ENCODE data around the gene PRKCI.
"Not testable (repeated sequence)": the region's sequence is repeated elsewhere in the genome, so short reads cannot be mapped to it uniquely, and the experiment has no call there.

The PRKCI gene

DNA sequence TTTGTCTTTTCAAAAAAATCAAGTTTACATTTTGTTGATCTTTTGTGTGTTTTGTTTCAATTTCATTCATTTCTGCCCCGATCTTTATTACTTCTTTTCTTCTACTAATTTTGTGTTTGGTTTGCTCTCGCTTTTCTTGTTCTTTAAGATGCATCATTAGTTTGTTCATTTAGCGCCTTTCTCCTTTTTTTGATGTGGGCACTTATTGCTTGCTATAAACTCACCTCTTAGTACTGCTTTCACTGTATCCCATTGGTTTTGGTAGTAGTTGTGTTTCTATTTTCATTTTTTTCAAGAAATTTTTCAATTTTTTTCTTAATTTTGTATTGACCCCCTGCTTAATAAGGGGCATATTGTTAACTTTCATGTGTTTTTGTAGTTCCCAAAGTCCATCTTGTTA lies 34.4 kb downstream of the PRKCI start:
- Mint-ChIP-seq H3K27ac (peak overlapping the region; percentile 85 to 86), H3K4me3 (peak overlapping the region; percentile 21 to 60), H3K9me3 (peaks cover 17 to 28% of the 10 kb centered on the region in 2 donors), H3K27me3 (no peaks in the 10 kb centered on the region), H3K4me1 (peaks cover 47% of the 10 kb centered on the region)
- ATAC-seq: peak; percentile 68
- DNase-seq: no peak

GRCh38 chr3:170257145-170257544 lies 34.9 kb downstream of the PRKCI start:
- no peaks in the 10 kb centered on the region for H3K27me3 Mint-ChIP-seq
- peak; percentile 15 to 50 for DNase-seq
- peaks cover 17 to 28% of the 10 kb centered on the region in 2 donors for H3K9me3 Mint-ChIP-seq
- peaks cover 47% of the 10 kb centered on the region for H3K4me1 Mint-ChIP-seq
- peak overlapping the region; percentile 29 to 86 for H3K27ac Mint-ChIP-seq
- H3K4me3 Mint-ChIP-seq: peak overlapping the region; percentile 17 to 60
- peak; percentile 88 for ATAC-seq

DNA sequence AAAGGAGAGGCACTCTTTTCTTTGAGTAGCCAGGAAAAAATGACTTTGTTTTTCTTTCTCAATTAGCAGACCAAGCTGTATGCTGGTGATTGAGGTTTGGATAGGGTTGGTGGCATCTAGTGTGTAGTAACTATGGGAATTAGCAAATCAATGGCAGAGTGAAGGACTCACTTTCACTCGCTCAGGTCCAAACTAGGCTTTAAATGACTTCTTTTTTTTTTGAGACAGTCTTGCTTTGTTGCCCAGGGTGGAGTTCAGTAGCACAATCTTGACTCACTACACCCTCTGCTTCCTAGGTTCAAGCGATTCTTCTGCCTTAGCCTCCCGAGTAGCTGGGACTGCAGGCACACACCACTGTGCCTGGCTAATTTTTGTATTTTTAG lies 35.9 kb downstream of the PRKCI start:
- ATAC-seq: peak; percentile 37
- no peaks in the 10 kb centered on the region for H3K27me3 Mint-ChIP-seq
- peaks cover 17 to 22% of the 10 kb centered on the region in 2 donors for H3K9me3 Mint-ChIP-seq
- peak overlapping the region; percentile 60 to 70 for H3K4me3 Mint-ChIP-seq
- no peak for DNase-seq
- peak overlapping the region; percentile 72 to 87 for H3K27ac Mint-ChIP-seq
- H3K4me1 Mint-ChIP-seq: peaks cover 47% of the 10 kb centered on the region

DNA sequence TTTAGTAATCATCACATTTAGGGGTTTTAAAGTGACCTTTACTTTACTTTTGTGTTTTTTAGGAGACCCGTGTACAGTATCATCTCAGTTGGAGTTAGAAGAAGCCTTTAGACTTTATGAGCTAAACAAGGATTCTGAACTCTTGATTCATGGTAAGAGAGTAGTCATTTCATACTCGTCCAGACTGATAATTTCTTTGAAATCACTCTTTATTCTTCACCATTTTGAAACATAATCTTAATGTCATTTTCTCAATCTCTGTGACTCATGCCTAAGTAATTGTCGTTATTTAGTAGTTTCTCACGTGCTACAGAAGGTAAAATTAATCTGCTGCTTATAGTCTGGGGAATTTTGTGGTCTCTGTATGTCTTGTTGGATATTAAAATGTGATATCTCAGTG lies 37.7 kb downstream of the PRKCI start:
- Mint-ChIP-seq H3K4me3 (no peak overlapping the region), H3K27me3 (no peaks in the 10 kb centered on the region), H3K4me1 (peaks cover 47% of the 10 kb centered on the region), H3K9me3 (peaks cover 17 to 18% of the 10 kb centered on the region in 2 donors), H3K27ac (no peak overlapping the region)
- ATAC-seq: peak; percentile 19
- no peak for DNase-seq

- DNase-seq: no peak
- H3K9me3 Mint-ChIP-seq: no peaks in the 10 kb centered on the region
- H3K4me3 Mint-ChIP-seq: no peak overlapping the region
- H3K27ac Mint-ChIP-seq: no peak overlapping the region
- no peaks in the 10 kb centered on the region for H3K27me3 Mint-ChIP-seq
- H3K4me1 Mint-ChIP-seq: no peaks in the 10 kb centered on the region
- ATAC-seq: no peak
These were observed 45.6 kb downstream of the PRKCI start for GRCh38 chr3:170267793-170268192.

DNA sequence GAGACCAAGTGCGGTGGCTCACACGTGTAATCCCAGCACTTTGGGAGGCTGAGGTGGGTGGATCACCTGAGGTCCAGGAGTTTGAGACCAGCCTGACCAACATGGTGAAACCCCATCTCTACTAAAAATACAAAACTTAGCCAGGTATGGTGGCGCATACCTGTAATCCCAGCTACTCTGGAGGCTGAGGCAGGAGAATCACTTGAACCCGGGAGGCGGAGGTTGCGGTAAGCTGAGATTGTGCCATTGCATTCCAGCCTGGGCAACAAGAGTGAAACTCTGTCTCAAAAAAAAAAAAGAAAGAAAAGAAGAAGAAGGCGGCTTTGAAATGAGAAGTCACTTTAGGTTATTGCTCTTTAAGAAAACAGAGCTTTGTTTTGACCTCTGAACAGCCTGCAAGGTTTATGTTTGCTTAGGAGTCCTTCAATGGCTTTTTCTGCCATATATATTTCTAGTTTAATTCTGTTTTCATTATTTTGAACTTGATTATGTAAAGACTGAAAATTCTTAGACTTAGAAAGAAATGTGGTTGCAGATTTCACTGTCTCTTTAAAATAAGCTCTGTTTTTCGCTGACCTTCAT lies 47.5 kb downstream of the PRKCI start:
- not testable (repeated sequence) for H3K27me3 Mint-ChIP-seq, H3K4me1 Mint-ChIP-seq, ATAC-seq, H3K4me3 Mint-ChIP-seq, H3K27ac Mint-ChIP-seq, DNase-seq, H3K9me3 Mint-ChIP-seq

DNA sequence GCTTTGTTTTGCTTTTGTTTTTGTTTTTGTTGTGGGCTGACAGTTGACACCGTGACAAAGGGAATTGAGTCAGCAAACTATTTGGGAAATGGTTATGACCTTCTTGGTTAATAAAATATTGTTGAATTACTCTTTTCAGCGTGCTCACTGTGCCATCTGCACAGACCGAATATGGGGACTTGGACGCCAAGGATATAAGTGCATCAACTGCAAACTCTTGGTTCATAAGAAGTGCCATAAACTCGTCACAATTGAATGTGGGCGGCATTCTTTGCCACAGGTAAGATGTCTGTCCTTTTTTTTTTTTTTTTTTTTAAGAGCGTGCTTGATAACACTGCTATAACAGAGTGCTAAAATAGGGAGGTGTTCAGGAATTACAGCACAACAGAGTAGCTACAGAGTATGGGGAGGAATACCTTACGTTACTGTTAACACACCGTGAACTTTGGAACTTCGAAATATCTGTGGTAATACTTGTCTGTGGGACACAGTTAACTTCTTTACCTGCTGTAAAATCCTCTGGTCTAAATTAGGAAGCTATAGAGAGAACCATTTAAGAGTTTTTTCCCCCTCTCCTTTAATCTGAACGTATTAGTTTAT lies 48.2 kb downstream of the PRKCI start:
- ATAC-seq: no peak
- H3K9me3 Mint-ChIP-seq: no peaks in the 10 kb centered on the region
- no peaks in the 10 kb centered on the region for H3K27me3 Mint-ChIP-seq
- H3K27ac Mint-ChIP-seq: no peak overlapping the region
- no peak overlapping the region for H3K4me3 Mint-ChIP-seq
- DNase-seq: no peak
- H3K4me1 Mint-ChIP-seq: no peaks in the 10 kb centered on the region

GRCh38 chr3:170274641-170275040 lies 52.4 kb downstream of the PRKCI start:
- Mint-ChIP-seq H3K4me1 (peaks cover 21% of the 10 kb centered on the region), H3K9me3 (no peaks in the 10 kb centered on the region), H3K27me3 (no peaks in the 10 kb centered on the region), H3K4me3 (no peak overlapping the region), H3K27ac (no peak overlapping the region)
- no peak for DNase-seq
- no peak for ATAC-seq

DNA sequence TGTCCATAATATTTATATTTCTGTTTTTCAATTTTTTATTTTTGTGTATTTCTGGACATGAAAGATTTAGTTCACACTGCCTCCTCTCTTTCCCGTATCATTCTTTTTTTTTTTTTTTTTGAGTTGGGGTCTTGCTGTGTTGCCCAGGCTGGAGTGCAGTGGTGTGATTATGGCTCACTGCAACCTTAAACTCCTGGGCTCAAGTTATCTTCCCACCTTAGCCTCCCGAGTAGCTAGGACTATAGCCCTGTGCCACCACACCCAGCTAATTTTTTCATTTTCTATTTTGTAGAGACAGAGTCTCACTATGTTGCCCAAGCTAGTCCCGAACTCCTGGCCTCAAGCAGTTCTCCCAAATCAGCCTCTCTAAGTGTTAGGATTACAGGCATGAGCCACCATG lies 53.6 kb downstream of the PRKCI start:
- no peak for ATAC-seq
- peaks cover 21% of the 10 kb centered on the region for H3K4me1 Mint-ChIP-seq
- no peak overlapping the region for H3K27ac Mint-ChIP-seq
- no peak overlapping the region for H3K4me3 Mint-ChIP-seq
- H3K9me3 Mint-ChIP-seq: no peaks in the 10 kb centered on the region
- H3K27me3 Mint-ChIP-seq: no peaks in the 10 kb centered on the region
- no peak for DNase-seq

DNA sequence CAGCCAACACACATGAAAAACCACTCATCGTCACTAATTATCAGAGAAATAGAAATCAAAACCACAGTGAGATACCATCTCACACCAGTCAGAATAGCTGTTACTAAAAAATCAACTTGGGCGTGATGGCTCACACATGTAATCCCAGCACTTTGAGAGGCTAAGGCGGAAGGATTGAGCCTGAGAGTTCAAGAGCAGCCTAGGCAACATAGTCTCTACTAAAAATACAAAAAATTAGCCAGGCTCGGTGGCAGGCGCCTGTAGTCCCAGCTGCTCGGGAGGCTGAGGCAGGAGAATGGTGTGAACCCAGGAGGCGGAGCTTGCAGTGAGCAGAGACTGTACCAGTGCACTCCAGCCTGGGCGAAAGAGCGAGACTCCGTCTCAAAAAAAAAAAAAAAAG lies 55.1 kb downstream of the PRKCI start:
- not testable (repeated sequence) for H3K9me3 Mint-ChIP-seq, H3K27me3 Mint-ChIP-seq, DNase-seq, ATAC-seq, H3K27ac Mint-ChIP-seq
- Mint-ChIP-seq H3K4me3 (peak overlapping the region; percentile 52 to 66), H3K4me1 (peaks cover 21% of the 10 kb centered on the region)

DNA sequence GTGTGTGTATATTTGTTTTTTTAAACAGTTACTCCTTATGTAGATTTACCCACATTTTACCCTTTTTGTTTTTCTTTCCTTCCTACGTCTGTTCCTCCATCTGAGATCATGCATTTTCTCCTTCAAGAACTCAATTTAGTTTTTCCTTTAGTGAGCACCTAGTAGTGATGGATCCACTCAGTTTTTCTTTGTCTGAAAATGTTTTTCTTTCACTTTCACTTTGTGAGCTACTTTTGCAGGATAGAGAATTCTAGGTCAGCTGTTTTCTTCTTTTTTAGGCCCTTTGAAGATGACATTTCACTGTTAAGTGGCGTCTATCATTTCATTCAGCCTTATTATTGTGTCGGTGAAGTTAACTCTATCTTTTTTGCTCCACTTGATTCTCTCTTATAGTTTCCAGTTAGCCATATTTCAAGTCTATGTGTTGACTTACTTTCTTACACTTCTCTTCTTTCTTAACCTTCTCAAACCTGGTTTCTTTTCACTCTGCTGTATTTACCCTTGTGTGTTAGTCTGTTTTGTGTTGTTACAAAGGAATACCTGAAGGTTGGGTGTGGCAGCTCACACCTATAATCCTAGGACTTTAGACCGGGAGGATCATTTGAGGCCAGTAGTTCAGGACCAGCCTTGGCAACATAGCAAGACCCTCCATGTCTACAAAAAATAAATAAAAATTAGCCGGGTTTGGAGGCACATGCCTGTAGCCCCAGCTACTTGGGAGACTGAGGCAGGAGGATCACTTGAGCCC lies 55.8 kb downstream of the PRKCI start:
- DNase-seq (no peak), ATAC-seq (no peak)
- Mint-ChIP-seq H3K27me3 (no peaks in the 10 kb centered on the region), H3K27ac (peak overlapping the region; percentile 65 to 70), H3K4me3 (peak overlapping the region; percentile 57 to 68), H3K9me3 (no peaks in the 10 kb centered on the region), H3K4me1 (peaks cover 21% of the 10 kb centered on the region)

DNA sequence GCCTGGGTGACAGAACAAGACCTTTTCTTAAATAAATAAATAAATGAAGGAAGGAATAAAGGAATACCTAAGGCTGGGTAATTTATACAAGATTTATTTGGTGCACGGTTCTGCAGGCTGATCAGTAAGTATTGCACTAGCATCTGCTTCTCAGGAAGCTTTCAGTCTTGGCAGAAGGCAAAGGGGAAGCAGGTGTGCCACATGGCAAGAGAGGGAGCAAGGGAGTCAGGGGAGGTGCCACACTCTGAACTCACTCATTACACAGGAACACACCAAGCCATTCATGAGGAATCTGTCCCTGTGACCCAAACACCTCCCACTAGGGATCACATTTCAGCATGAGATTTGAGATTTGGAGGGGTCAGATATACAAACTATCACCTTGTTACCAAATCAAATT lies 56.4 kb downstream of the PRKCI start:
- Mint-ChIP-seq H3K4me3 (no peak overlapping the region), H3K27me3 (no peaks in the 10 kb centered on the region), H3K4me1 (peaks cover 21% of the 10 kb centered on the region), H3K9me3 (no peaks in the 10 kb centered on the region), H3K27ac (peak overlapping the region in 1 of 2 donors; percentile 29)
- ATAC-seq (no peak), DNase-seq (no peak)

DNA sequence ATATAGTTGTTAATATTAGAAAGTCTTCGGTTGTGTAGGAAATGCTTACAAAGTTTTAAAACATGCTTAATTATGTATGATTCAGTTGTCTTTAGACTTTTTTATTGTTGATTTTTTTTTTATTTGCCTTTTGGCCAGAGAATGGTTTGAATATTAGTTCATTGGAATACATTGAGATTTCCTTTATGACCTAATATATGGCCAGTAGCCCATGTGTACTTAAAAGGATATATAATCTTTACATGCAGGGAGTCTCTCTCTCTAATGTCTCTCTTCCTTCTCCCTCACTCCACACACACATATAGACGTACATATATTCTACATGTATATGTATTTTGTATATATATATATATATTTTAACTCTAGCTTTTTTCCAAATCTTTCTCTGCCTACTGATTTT lies 68.0 kb downstream of the PRKCI start:
- Mint-ChIP-seq H3K27me3 (no peaks in the 10 kb centered on the region), H3K27ac (no peak overlapping the region), H3K4me3 (no peak overlapping the region), H3K4me1 (no peaks in the 10 kb centered on the region), H3K9me3 (no peaks in the 10 kb centered on the region)
- ATAC-seq (no peak), DNase-seq (no peak)

DNA sequence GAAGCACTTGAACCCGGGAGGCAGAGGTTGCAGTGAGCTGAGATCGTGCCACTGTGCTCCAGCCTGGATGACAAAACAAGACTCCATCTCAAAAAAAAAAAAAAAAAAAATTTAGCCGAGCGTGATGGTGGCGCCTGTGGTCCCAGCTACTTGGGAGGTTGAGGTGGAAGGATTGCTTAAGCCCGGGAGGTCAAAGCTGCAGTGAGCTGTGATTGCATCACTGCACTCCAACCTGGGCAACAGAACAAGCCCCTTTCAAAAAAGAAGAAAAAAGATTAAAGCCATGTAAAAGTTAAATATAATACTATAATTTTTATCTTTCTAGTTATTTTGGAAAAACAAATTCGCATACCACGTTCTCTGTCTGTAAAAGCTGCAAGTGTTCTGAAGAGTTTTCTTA lies 73.4 kb downstream of the PRKCI start:
- ATAC-seq (no peak), DNase-seq (no peak)
- no peaks in the 10 kb centered on the region for H3K4me1 Mint-ChIP-seq
- H3K9me3 Mint-ChIP-seq: no peaks in the 10 kb centered on the region
- H3K27ac Mint-ChIP-seq: no peak overlapping the region
- no peaks in the 10 kb centered on the region for H3K27me3 Mint-ChIP-seq
- H3K4me3 Mint-ChIP-seq: no peak overlapping the region

DNA sequence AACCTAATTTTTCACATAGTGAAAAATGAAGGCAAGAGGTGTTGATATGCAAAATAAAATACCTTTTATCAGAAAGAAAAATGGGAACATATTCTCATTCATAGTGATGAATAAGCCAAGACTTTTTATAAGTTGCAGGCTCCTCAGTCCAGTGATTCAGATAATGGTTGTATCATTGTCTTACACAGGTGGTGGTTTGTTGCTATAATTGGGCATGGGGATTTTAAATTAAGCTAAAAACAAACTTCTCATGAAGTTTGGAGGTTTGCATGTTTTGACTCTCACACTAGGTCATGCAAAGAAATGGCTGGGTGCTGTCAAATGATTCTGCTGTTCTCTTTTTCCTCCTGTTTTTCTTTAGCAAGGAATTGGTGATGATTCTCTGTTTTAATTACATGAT lies 74.5 kb downstream of the PRKCI start:
- no peaks in the 10 kb centered on the region for H3K27me3 Mint-ChIP-seq
- H3K27ac Mint-ChIP-seq: no peak overlapping the region
- DNase-seq (no peak), ATAC-seq (no peak)
- no peaks in the 10 kb centered on the region for H3K9me3 Mint-ChIP-seq
- H3K4me3 Mint-ChIP-seq: no peak overlapping the region
- H3K4me1 Mint-ChIP-seq: no peaks in the 10 kb centered on the region

DNA sequence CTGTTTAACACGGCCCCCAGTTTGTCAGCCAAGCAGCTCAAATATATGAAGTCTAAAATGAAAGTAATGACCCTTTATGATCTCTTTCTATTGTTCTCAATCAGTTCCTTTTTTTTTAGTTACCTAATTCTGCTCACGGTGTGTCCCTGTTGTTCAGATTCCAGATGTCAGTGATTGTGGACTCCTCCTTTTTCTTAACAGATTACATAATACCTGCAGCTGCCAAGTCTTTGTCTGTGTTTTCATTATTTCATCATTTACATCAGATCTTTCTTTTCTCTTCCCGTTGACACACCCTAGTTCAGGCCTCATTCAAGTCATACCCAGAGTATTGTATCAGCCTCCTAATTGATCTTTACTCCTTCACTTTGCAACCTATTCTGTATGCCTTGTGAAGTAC lies 79.2 kb downstream of the PRKCI start:
- Mint-ChIP-seq H3K9me3 (no peaks in the 10 kb centered on the region), H3K27ac (no peak overlapping the region), H3K27me3 (no peaks in the 10 kb centered on the region), H3K4me3 (no peak overlapping the region), H3K4me1 (no peaks in the 10 kb centered on the region)
- no peak for ATAC-seq
- DNase-seq: no peak

Measured in stimulated activated naive CD8-positive, alpha-beta T cell treated with anti-CD3 and anti-CD28 coated beads, Interleukin-15, amount 100 ng/mL, for 72 hours (primary cell).